ENCODE results near the gene ACTR2. TPM values are rescaled to one million over a fixed set of nuclear protein-coding genes. Genes with fewer than 3 reads are reported as not detected.

Gene ACTR2
- total RNA-seq, 4 donors from 2014 or later = 90.3 to 126 (median 109) TPM

DNA sequence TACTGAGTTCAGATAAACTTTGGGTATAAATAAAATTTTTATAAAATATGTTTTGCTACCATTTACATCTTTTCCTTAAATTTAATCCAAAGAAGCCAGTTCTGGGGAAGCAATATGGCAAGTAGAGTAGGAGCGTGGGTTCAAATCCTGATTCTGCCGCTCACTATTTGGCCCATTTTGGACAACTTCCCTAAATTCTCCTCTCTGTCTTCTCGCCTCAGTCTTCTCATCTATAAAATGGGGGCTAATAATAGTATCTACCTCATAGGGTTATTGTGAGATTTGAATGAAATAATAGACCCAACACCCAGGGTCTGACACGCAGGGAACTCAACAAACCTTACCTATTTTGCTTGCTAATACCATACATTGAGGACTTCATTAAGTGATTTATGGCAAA lies 59.7 kb downstream of the ACTR2 start:
- peaks cover 0 to 15% (median 0%) of the 10 kb centered on the region in 3 donors for H3K4me1 ChIP-seq
- no peaks in the 10 kb centered on the region for H3K27me3 ChIP-seq
- no peaks in the 10 kb centered on the region for H3K9me3 ChIP-seq
- no peak overlapping the region for H3K4me3 ChIP-seq
- WGBS, 2 donors (ENCODE audit: low coverage in 1 of 2) = 98 to 100% methylated on average over 3 to 4 of the region's 4 CpGs
- H3K27ac ChIP-seq = no peak overlapping the region
- no peak for ATAC-seq
- no peak for TF ChIP-seq POLR2AphosphoS5 (IDR thresholded peaks at IDR 0.05)
- TF ChIP-seq, protein P1, sequence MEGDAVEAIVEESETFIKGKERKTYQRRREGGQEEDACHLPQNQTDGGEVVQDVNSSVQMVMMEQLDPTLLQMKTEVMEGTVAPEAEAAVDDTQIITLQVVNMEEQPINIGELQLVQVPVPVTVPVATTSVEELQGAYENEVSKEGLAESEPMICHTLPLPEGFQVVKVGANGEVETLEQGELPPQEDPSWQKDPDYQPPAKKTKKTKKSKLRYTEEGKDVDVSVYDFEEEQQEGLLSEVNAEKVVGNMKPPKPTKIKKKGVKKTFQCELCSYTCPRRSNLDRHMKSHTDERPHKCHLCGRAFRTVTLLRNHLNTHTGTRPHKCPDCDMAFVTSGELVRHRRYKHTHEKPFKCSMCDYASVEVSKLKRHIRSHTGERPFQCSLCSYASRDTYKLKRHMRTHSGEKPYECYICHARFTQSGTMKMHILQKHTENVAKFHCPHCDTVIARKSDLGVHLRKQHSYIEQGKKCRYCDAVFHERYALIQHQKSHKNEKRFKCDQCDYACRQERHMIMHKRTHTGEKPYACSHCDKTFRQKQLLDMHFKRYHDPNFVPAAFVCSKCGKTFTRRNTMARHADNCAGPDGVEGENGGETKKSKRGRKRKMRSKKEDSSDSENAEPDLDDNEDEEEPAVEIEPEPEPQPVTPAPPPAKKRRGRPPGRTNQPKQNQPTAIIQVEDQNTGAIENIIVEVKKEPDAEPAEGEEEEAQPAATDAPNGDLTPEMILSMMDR (IDR thresholded peaks at IDR 0.05) = no peak
- no peak for TF ChIP-seq EP300 (IDR thresholded peaks at IDR 0.05)
- no peak for TF ChIP-seq POLR2A (IDR thresholded peaks at IDR 0.05)
- no peaks in the 10 kb centered on the region for H3K36me3 ChIP-seq

DNA sequence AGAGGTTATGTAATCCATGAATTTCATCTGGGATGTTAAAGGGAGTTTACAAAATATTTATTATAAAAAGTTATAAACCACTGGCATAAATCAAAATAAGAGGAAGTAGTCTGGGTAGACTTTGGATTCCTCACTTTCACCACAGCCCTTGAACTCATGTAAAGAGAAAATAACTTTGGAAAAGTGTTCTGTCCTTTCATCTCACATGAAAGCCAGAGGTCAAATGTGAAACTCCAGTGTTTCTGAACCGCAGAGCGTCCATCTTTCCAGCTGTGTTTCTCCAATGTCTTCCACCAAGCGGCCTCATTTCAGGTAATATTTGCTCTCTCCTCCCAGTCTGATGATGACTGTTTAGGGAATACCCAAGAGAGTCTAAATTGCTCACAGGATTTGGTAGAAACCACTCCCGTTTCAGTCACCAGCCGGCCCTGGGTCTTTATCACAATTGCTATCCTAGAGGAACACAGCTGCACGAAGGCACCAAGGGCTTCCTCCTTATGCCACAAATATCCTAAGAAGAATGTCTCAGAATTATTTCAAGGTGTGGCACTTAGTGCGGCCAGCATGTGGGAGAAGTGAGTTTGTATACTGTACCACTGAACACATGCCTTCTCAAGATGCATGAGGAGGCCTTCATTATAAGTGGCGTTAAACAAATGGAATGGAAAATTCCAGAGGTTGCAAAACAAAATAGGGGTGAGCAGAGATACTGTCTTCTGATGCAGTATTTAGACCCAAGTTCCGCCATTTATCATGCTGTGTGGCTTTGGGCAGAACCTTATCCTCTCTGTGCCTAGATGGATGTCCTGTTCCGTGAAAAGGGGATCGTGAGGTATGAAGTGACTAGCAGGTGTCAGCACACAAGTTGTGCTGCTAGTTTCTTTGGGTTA lies 63.8 kb downstream of the ACTR2 start:
- Histone ChIP-seq H3K4me3 (no peak overlapping the region), H3K4me1 (peaks cover 0 to 18% (median 0%) of the 10 kb centered on the region in 3 donors), H3K27ac (no peak overlapping the region), H3K27me3 (no peaks in the 10 kb centered on the region), H3K36me3 (no peaks in the 10 kb centered on the region), H3K9me3 (no peaks in the 10 kb centered on the region)
- 93% methylated on average over 7 to 9 of the region's 11 CpGs for WGBS, 2 donors (ENCODE audit: low coverage in 1 of 2)
- ATAC-seq = no peak
- TF ChIP-seq EP300 (IDR thresholded peaks at IDR 0.05) (no peak), POLR2A (IDR thresholded peaks at IDR 0.05) (no peak)
- TF ChIP-seq, protein P1 (IDR thresholded peaks at IDR 0.05) = no peak

DNA sequence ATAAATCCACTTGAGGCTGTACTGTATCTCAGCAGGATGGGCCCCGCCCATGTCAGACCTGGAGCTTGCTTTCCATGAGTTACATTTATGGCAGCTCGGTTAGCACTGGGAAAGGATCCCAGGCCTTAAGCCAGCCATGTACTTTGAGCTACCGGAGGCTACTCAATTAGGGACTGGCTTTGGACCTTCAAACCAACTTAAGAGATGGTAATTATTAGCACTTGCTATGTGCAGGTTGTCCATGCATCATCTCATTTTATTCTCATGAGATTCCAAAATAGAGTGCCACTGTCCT lies 64.4 kb downstream of the ACTR2 start:
- TF ChIP-seq POLR2AphosphoS5 (IDR thresholded peaks at IDR 0.05) (no peak), POLR2A (IDR thresholded peaks at IDR 0.05) (no peak), EP300 (IDR thresholded peaks at IDR 0.05) (no peak)
- TF ChIP-seq, protein P1 (IDR thresholded peaks at IDR 0.05) = no peak
- Histone ChIP-seq H3K36me3 (no peaks in the 10 kb centered on the region), H3K27me3 (no peaks in the 10 kb centered on the region), H3K9me3 (no peaks in the 10 kb centered on the region), H3K27ac (no peak overlapping the region), H3K4me1 (peaks cover 0 to 18% (median 0%) of the 10 kb centered on the region in 3 donors), H3K4me3 (no peak overlapping the region)
- no peak for ATAC-seq
- 80% methylated on average over 2 of the region's 3 CpGs; no CpG with 5 or more reads in 1 of the 2 donors for WGBS, 2 donors (ENCODE audit: low coverage in 1 of 2)

DNA sequence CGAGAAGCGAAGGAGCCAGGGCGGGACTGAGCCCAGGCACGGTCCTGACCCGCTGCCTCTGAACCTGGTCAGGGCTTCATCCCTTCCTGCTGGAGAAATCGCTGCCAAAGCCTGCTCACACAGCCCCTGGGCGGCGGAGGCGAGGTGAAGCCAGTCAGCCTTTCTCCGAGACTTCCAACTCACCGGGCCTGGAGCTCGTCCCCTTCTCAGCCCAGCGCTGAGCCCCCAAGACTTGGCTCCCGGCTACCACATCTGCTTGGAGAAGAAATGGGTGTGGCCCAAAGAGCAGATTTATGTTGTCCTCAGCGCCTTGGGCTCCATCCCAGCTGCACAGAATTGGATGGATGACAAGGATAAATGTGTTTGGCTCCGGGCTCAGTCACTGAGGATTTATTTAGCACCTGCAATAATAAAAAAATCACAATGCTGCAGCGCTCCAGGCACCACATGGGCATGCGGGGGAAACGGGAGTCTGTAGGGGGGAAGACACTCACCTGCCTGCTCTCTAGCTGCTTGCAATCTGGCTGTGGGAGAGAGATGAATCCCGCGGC lies 64.9 kb downstream of the ACTR2 start:
- Histone ChIP-seq H3K27me3 (no peaks in the 10 kb centered on the region), H3K4me3 (no peak overlapping the region), H3K9me3 (no peaks in the 10 kb centered on the region), H3K27ac (no peak overlapping the region), H3K36me3 (no peaks in the 10 kb centered on the region), H3K4me1 (peaks cover 0 to 18% (median 0%) of the 10 kb centered on the region in 3 donors)
- ATAC-seq = no peak
- TF ChIP-seq POLR2A (IDR thresholded peaks at IDR 0.05) = no peak
- TF ChIP-seq EP300 (IDR thresholded peaks at IDR 0.05) = no peak
- no peak for TF ChIP-seq POLR2AphosphoS5 (IDR thresholded peaks at IDR 0.05)
- TF ChIP-seq, protein P1 (IDR thresholded peaks at IDR 0.05) = no peak
- WGBS, 2 donors (ENCODE audit: low coverage in 1 of 2) = 11 to 66% methylated on average over 5 to 13 of the region's 21 CpGs

DNA sequence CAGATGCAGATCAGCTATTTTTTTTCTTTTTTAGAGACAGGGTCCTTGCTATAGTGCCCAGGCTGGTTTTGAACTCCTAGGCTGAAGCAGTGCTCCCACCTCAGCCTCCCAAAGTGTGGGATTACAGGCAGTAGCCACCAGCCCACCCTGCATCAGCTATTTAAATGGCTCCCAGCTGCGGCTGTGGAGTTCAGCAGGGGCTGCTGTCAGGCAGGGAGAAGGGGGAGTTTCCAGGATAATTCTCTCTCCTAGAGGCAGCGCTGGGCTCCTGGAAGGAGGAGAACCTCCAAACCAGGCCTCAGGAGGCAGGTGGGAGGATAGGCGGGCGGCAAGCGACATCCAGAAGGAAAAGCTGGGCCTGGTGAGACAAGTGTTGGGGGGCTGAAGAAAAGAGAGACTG lies 65.7 kb downstream of the ACTR2 start:
- H3K27me3 ChIP-seq = no peaks in the 10 kb centered on the region
- H3K36me3 ChIP-seq = no peaks in the 10 kb centered on the region
- TF ChIP-seq POLR2A (IDR thresholded peaks at IDR 0.05) (no peak), EP300 (IDR thresholded peaks at IDR 0.05) (no peak), POLR2AphosphoS5 (IDR thresholded peaks at IDR 0.05) (no peak)
- TF ChIP-seq, protein P1 (IDR thresholded peaks at IDR 0.05) = no peak
- no peak overlapping the region for H3K27ac ChIP-seq
- H3K4me1 ChIP-seq = peaks cover 0 to 18% (median 0%) of the 10 kb centered on the region in 3 donors
- no peak overlapping the region for H3K4me3 ChIP-seq
- WGBS, 2 donors (ENCODE audit: low coverage in 1 of 2) = 88 to 100% methylated on average over 3 to 4 of the region's 5 CpGs
- no peaks in the 10 kb centered on the region for H3K9me3 ChIP-seq
- ATAC-seq = no peak
